ENCODE results near the gene BPHL.
"Not testable (repeated sequence)": the region's sequence is repeated elsewhere in the genome, so short reads cannot be mapped to it uniquely, and the experiment has no call there.

Gene BPHL

DNA sequence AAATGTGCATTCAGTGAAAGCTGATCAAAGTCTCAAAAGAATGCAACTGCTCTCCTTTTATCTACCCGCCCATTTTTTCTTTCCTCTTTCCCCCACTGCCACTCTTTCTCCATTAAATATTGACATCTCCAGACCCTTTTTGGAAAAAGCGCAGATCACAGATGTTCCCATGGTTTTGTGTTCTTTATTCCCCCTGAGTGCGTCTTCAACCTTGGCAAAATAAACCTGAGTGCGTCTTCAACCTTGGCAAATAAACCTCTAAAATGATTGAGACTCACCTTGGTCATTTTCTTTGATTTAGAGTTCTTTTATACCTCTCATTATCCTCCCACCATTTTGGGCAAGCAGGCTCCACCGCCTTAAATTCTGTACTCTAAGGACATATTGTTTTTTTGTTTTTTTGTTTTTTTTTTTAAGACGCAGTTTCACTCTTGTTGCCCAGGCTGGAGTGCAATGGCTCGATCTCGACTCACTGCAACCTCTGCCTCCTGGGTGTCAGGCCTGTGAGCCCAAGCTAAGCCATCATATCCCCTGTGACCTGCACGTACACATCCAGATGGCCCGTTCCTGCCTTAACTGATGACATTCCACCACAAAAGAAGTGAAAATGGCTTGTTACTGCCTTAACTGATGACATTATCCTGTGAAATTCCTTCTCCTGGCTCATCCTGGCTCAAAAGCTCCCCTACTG, 48.2 kb downstream of the BPHL start:
- H3K4me3 ChIP-seq (ENCODE audit: control insufficient read depth in 1 of 7, extremely low read depth in 1 of 7, insufficient read depth in 4 of 7, low read depth in 2 of 7, low read length in 6 of 7); H3K9me3 ChIP-seq (ENCODE audit: control extremely low read depth in 1 of 5, control insufficient read depth in 4 of 5, insufficient read depth in 2 of 5, low read depth in 1 of 5, low read length in 4 of 5); POLR2A ChIA-PET; H3K27ac ChIP-seq (ENCODE audit: insufficient read depth in 1 of 2, low read depth in 1 of 2, low read length in 2 of 2, poor library complexity in 1 of 2, severe bottlenecking in 2 of 2); H3K36me3 ChIP-seq (ENCODE audit: control insufficient read depth in 4 of 4, insufficient read depth in 4 of 4, low read length in 3 of 4); DNase-seq: not testable (repeated sequence)
- WGBS (ENCODE audit: insufficient coverage): 97% methylated on average over 9 of the region's 10 CpGs
- Histone ChIP-seq H3K4me1 (ENCODE audit: control extremely low read depth in 1 of 4, control insufficient read depth in 4 of 4, insufficient read depth in 4 of 4, low read length in 3 of 4) (peaks cover 5 to 12% (median 11%) of the 10 kb centered on the region in 4 experiments), H3K27me3 (replicated peaks in 2 of 5; ENCODE audit: control insufficient read depth in 4 of 5, insufficient read depth in 5 of 5, low read length in 4 of 5) (peaks cover 0 to 22% (median 6%) of the 10 kb centered on the region in 5 experiments)
- CTCF ChIA-PET: interaction anchor here (0.9 to 1.9 kb wide), 3 partner anchors 10 to 81 kb away, joined by 3 to 6 read pairs (median 3); partner anchors contain the start of gene TUBB2A

GRCh38 chr6:3168046-3168445, 49.5 kb downstream of the BPHL start:
- peaks cover 0 to 14% (median 3%) of the 10 kb centered on the region in 5 experiments for H3K27me3 ChIP-seq (replicated peaks in 2 of 5; ENCODE audit: control insufficient read depth in 4 of 5, insufficient read depth in 5 of 5, low read length in 4 of 5)
- CTCF ChIA-PET; H3K9me3 ChIP-seq (ENCODE audit: control extremely low read depth in 1 of 5, control insufficient read depth in 4 of 5, insufficient read depth in 2 of 5, low read depth in 1 of 5, low read length in 4 of 5); H3K4me1 ChIP-seq (ENCODE audit: control extremely low read depth in 1 of 4, control insufficient read depth in 4 of 4, insufficient read depth in 4 of 4, low read length in 3 of 4); H3K27ac ChIP-seq (ENCODE audit: insufficient read depth in 1 of 2, low read depth in 1 of 2, low read length in 2 of 2, poor library complexity in 1 of 2, severe bottlenecking in 2 of 2); H3K36me3 ChIP-seq (ENCODE audit: control insufficient read depth in 4 of 4, insufficient read depth in 4 of 4, low read length in 3 of 4); H3K4me3 ChIP-seq (ENCODE audit: control insufficient read depth in 1 of 7, extremely low read depth in 1 of 7, insufficient read depth in 4 of 7, low read depth in 2 of 7, low read length in 6 of 7); DNase-seq: not testable (repeated sequence)
- WGBS (ENCODE audit: insufficient coverage): 100% methylated on average over 9 of the region's 10 CpGs
- POLR2A ChIA-PET: interaction anchor here (0.6 kb wide), 1 partner anchor 98 kb away, joined by 3 read pairs; no protein-coding TSS in a partner anchor

DNA sequence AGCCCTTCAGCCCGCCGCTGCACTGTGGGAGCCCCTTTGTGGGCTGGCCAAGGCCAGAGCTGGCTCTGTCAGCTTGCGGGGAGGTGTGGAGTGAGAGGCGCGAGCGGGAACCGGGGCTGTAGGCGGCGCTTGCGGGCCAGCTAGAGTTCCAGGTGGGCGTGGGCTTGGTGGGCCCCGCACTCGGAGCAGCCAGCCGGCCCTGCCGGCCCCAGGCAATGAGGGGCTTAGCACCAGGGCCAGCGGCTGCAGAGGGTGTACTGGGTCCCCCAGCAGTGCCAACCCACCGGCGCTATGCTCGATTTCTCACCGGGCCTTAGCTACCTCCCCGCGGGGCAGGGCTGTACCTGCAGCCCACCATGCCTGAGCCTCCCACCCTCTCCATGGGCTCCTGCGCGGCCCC, 52.2 kb downstream of the BPHL start:
- H3K4me3 ChIP-seq (ENCODE audit: control insufficient read depth in 1 of 7, extremely low read depth in 1 of 7, insufficient read depth in 4 of 7, low read depth in 2 of 7, low read length in 6 of 7); H3K4me1 ChIP-seq (ENCODE audit: control extremely low read depth in 1 of 4, control insufficient read depth in 4 of 4, insufficient read depth in 4 of 4, low read length in 3 of 4); DNase-seq; H3K27ac ChIP-seq (ENCODE audit: insufficient read depth in 1 of 2, low read depth in 1 of 2, low read length in 2 of 2, poor library complexity in 1 of 2, severe bottlenecking in 2 of 2); POLR2A ChIA-PET; CTCF ChIA-PET; H3K36me3 ChIP-seq (ENCODE audit: control insufficient read depth in 4 of 4, insufficient read depth in 4 of 4, low read length in 3 of 4); H3K9me3 ChIP-seq (ENCODE audit: control extremely low read depth in 1 of 5, control insufficient read depth in 4 of 5, insufficient read depth in 2 of 5, low read depth in 1 of 5, low read length in 4 of 5); H3K27me3 ChIP-seq (replicated peaks in 2 of 5; ENCODE audit: control insufficient read depth in 4 of 5, insufficient read depth in 5 of 5, low read length in 4 of 5): not testable (repeated sequence)
- WGBS (ENCODE audit: insufficient coverage): 87% methylated on average over 14 of the region's 24 CpGs

GRCh38 chr6:3171313-3172175, 53.0 kb downstream of the BPHL start:
- CTCF ChIA-PET; POLR2A ChIA-PET; H3K4me3 ChIP-seq (ENCODE audit: control insufficient read depth in 1 of 7, extremely low read depth in 1 of 7, insufficient read depth in 4 of 7, low read depth in 2 of 7, low read length in 6 of 7); H3K27ac ChIP-seq (ENCODE audit: insufficient read depth in 1 of 2, low read depth in 1 of 2, low read length in 2 of 2, poor library complexity in 1 of 2, severe bottlenecking in 2 of 2); H3K9me3 ChIP-seq (ENCODE audit: control extremely low read depth in 1 of 5, control insufficient read depth in 4 of 5, insufficient read depth in 2 of 5, low read depth in 1 of 5, low read length in 4 of 5); H3K4me1 ChIP-seq (ENCODE audit: control extremely low read depth in 1 of 4, control insufficient read depth in 4 of 4, insufficient read depth in 4 of 4, low read length in 3 of 4); H3K36me3 ChIP-seq (ENCODE audit: control insufficient read depth in 4 of 4, insufficient read depth in 4 of 4, low read length in 3 of 4); DNase-seq; H3K27me3 ChIP-seq (replicated peaks in 2 of 5; ENCODE audit: control insufficient read depth in 4 of 5, insufficient read depth in 5 of 5, low read length in 4 of 5): not testable (repeated sequence)
- 97% methylated on average over 15 of the region's 17 CpGs for WGBS (ENCODE audit: insufficient coverage)

- H3K36me3 ChIP-seq (ENCODE audit: control insufficient read depth in 4 of 4, insufficient read depth in 4 of 4, low read length in 3 of 4); DNase-seq; H3K4me1 ChIP-seq (ENCODE audit: control extremely low read depth in 1 of 4, control insufficient read depth in 4 of 4, insufficient read depth in 4 of 4, low read length in 3 of 4); H3K27ac ChIP-seq (ENCODE audit: insufficient read depth in 1 of 2, low read depth in 1 of 2, low read length in 2 of 2, poor library complexity in 1 of 2, severe bottlenecking in 2 of 2); H3K27me3 ChIP-seq (replicated peaks in 2 of 5; ENCODE audit: control insufficient read depth in 4 of 5, insufficient read depth in 5 of 5, low read length in 4 of 5); H3K4me3 ChIP-seq (ENCODE audit: control insufficient read depth in 1 of 7, extremely low read depth in 1 of 7, insufficient read depth in 4 of 7, low read depth in 2 of 7, low read length in 6 of 7); H3K9me3 ChIP-seq (ENCODE audit: control extremely low read depth in 1 of 5, control insufficient read depth in 4 of 5, insufficient read depth in 2 of 5, low read depth in 1 of 5, low read length in 4 of 5); POLR2A ChIA-PET: not testable (repeated sequence)
- CTCF ChIA-PET: interaction anchor here (0.6 kb wide), 1 partner anchor 29 kb away, joined by 3 read pairs; no protein-coding TSS in a partner anchor
- WGBS (ENCODE audit: insufficient coverage): 97% methylated on average over 4 of the region's 4 CpGs
Observed at GRCh38 chr6:3172789-3173188, 54.3 kb downstream of the BPHL start.

GRCh38 chr6:3173636-3174089, 55.2 kb downstream of the BPHL start:
- DNase-seq; H3K4me1 ChIP-seq (ENCODE audit: control extremely low read depth in 1 of 4, control insufficient read depth in 4 of 4, insufficient read depth in 4 of 4, low read length in 3 of 4); H3K27ac ChIP-seq (ENCODE audit: insufficient read depth in 1 of 2, low read depth in 1 of 2, low read length in 2 of 2, poor library complexity in 1 of 2, severe bottlenecking in 2 of 2); H3K4me3 ChIP-seq (ENCODE audit: control insufficient read depth in 1 of 7, extremely low read depth in 1 of 7, insufficient read depth in 4 of 7, low read depth in 2 of 7, low read length in 6 of 7); H3K36me3 ChIP-seq (ENCODE audit: control insufficient read depth in 4 of 4, insufficient read depth in 4 of 4, low read length in 3 of 4); H3K27me3 ChIP-seq (replicated peaks in 2 of 5; ENCODE audit: control insufficient read depth in 4 of 5, insufficient read depth in 5 of 5, low read length in 4 of 5); CTCF ChIA-PET; POLR2A ChIA-PET; H3K9me3 ChIP-seq (ENCODE audit: control extremely low read depth in 1 of 5, control insufficient read depth in 4 of 5, insufficient read depth in 2 of 5, low read depth in 1 of 5, low read length in 4 of 5): not testable (repeated sequence)
- WGBS (ENCODE audit: insufficient coverage): 98% methylated on average over 10 of the region's 11 CpGs
